ENCODE measurements around the gene STAC2. TPM values are rescaled to one million over a fixed set of nuclear protein-coding genes. Genes with fewer than 3 reads are reported as not detected.

Gene STAC2
- total RNA-seq, 1 experiment from 2014 or later = 1.3 TPM

GRCh38 chr17:39221572-39221971, 4.2 kb downstream of the STAC2 start:
- no peak overlapping the region for H3K27ac ChIP-seq (ENCODE audit: low read depth, low read length, poor library complexity, severe bottlenecking)
- ChIA-PET CTCF (interaction anchor here (0.6 kb wide), 1 partner anchor 11 kb away, joined by 5 read pairs; no protein-coding TSS in a partner anchor), POLR2A (ENCODE audit: low non-redundant PET) (no interaction called here)
- TF ChIP-seq CTCF (conservative IDR thresholded peaks at IDR 0.05; ENCODE audit: low read depth, low read length) (no peak), EZH2 (IDR thresholded peaks at IDR 0.05; ENCODE audit: borderline replicate concordance, low read depth, low read length, poor library complexity, severe bottlenecking) (no peak)
- BruUV-seq (replicated peaks) = no TSS peak
- peaks cover 4% of the 10 kb centered on the region for H3K4me1 ChIP-seq (ENCODE audit: insufficient read depth, low read length, poor library complexity, severe bottlenecking)
- no peaks in the 10 kb centered on the region for H3K36me3 ChIP-seq (ENCODE audit: insufficient read depth, low read length, poor library complexity, severe bottlenecking)
- intact Hi-C loops (cut with micrococcal nuclease; ENCODE audit: unreplicated experiment) = no loop called here
- peaks cover 3% of the 10 kb centered on the region for H3K27me3 ChIP-seq (replicated peaks; ENCODE audit: insufficient read depth, low read depth, low read length, poor library complexity)
- DNase-seq (ENCODE audit: low spot score) = no peak
- H3K4me3 ChIP-seq (ENCODE audit: low read depth, low read length, poor library complexity, severe bottlenecking) = no peak overlapping the region
- H3K9me3 ChIP-seq (ENCODE audit: low read depth, low read length, poor library complexity, severe bottlenecking) = no peaks in the 10 kb centered on the region

- ChIA-PET POLR2A (ENCODE audit: low non-redundant PET) (interaction anchor here (0.6 kb wide), 1 partner anchor 283 kb away, joined by 3 read pairs; no protein-coding TSS in a partner anchor), CTCF (no interaction called here)
- H3K4me3 ChIP-seq (ENCODE audit: low read depth, low read length, poor library complexity, severe bottlenecking) = no peak overlapping the region
- no peaks in the 10 kb centered on the region for H3K4me1 ChIP-seq (ENCODE audit: insufficient read depth, low read length, poor library complexity, severe bottlenecking)
- intact Hi-C loops (cut with micrococcal nuclease; ENCODE audit: unreplicated experiment) = no loop called here
- no peak for DNase-seq (ENCODE audit: low spot score)
- H3K36me3 ChIP-seq (ENCODE audit: insufficient read depth, low read length, poor library complexity, severe bottlenecking) = no peaks in the 10 kb centered on the region
- no TSS peak for BruUV-seq (replicated peaks)
- TF ChIP-seq EZH2 (IDR thresholded peaks at IDR 0.05; ENCODE audit: borderline replicate concordance, low read depth, low read length, poor library complexity, severe bottlenecking) (no peak), CTCF (conservative IDR thresholded peaks at IDR 0.05; ENCODE audit: low read depth, low read length) (no peak)
- H3K27ac ChIP-seq (ENCODE audit: low read depth, low read length, poor library complexity, severe bottlenecking) = no peak overlapping the region
- no peaks in the 10 kb centered on the region for H3K9me3 ChIP-seq (ENCODE audit: low read depth, low read length, poor library complexity, severe bottlenecking)
- no peaks in the 10 kb centered on the region for H3K27me3 ChIP-seq (replicated peaks; ENCODE audit: insufficient read depth, low read depth, low read length, poor library complexity)
Observed at GRCh38 chr17:39219647-39220154, 6.0 kb downstream of the STAC2 start.

GRCh38 chr17:39218906-39219305, 6.8 kb downstream of the STAC2 start:
- BruUV-seq (replicated peaks) = no TSS peak
- H3K27ac ChIP-seq (ENCODE audit: low read depth, low read length, poor library complexity, severe bottlenecking) = no peak overlapping the region
- H3K4me3 ChIP-seq (ENCODE audit: low read depth, low read length, poor library complexity, severe bottlenecking) = no peak overlapping the region
- H3K4me1 ChIP-seq (ENCODE audit: insufficient read depth, low read length, poor library complexity, severe bottlenecking) = no peaks in the 10 kb centered on the region
- intact Hi-C loops (cut with micrococcal nuclease; ENCODE audit: unreplicated experiment) = no loop called here
- H3K9me3 ChIP-seq (ENCODE audit: low read depth, low read length, poor library complexity, severe bottlenecking) = no peaks in the 10 kb centered on the region
- H3K36me3 ChIP-seq (ENCODE audit: insufficient read depth, low read length, poor library complexity, severe bottlenecking) = no peaks in the 10 kb centered on the region
- no peak for DNase-seq (ENCODE audit: low spot score)
- H3K27me3 ChIP-seq (replicated peaks; ENCODE audit: insufficient read depth, low read depth, low read length, poor library complexity) = no peaks in the 10 kb centered on the region
- CTCF ChIA-PET = no interaction called here
- POLR2A ChIA-PET (ENCODE audit: low non-redundant PET) = interaction anchor here (0.6 kb wide), 1 partner anchor 282 kb away, joined by 3 read pairs; no protein-coding TSS in a partner anchor
- no peak for TF ChIP-seq CTCF (conservative IDR thresholded peaks at IDR 0.05; ENCODE audit: low read depth, low read length)
- no peak for TF ChIP-seq EZH2 (IDR thresholded peaks at IDR 0.05; ENCODE audit: borderline replicate concordance, low read depth, low read length, poor library complexity, severe bottlenecking)
